GM18519 (cell line): ENCODE results near the gene TSPEAR.
"Not testable (repeated sequence)": the region's sequence is repeated elsewhere in the genome, so short reads cannot be mapped to it uniquely, and the experiment has no call there.

Source experiments
- ATAC-seq: cut with Tn5 transposase; IDR thresholded peaks from one replicate; pipeline ENCODE4 v1.9.1; 2021; ENCODE audit warnings: mild to moderate bottlenecking, moderate library complexity; ENCODE audit not compliant: unreplicated experiment, low FRiP score

The TSPEAR gene

DNA sequence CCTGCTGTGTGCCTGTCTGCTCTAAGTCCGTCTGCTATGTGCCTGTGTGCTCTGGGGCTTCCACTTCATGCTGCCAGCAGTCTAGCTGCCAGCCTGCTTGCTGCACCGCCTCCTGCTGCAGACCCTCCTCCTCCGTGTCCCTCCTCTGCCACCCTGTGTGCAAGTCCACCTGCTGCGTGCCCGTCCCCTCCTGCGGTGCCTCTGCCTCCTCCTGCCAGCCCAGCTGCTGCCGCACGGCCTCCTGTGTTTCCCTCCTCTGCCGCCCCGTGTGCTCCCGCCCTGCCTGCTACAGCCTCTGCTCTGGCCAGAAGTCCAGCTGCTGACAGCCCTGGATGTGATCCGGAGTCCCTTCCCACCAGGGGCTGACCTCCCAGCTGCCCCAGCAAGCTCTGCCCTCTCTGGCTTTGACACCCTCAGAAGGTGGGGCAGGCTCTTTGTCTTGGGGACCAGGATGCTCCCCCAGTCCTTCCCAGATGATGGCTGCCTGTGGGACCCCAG lies 73.5 kb downstream of the TSPEAR start:
- not testable (repeated sequence) for ATAC-seq

DNA sequence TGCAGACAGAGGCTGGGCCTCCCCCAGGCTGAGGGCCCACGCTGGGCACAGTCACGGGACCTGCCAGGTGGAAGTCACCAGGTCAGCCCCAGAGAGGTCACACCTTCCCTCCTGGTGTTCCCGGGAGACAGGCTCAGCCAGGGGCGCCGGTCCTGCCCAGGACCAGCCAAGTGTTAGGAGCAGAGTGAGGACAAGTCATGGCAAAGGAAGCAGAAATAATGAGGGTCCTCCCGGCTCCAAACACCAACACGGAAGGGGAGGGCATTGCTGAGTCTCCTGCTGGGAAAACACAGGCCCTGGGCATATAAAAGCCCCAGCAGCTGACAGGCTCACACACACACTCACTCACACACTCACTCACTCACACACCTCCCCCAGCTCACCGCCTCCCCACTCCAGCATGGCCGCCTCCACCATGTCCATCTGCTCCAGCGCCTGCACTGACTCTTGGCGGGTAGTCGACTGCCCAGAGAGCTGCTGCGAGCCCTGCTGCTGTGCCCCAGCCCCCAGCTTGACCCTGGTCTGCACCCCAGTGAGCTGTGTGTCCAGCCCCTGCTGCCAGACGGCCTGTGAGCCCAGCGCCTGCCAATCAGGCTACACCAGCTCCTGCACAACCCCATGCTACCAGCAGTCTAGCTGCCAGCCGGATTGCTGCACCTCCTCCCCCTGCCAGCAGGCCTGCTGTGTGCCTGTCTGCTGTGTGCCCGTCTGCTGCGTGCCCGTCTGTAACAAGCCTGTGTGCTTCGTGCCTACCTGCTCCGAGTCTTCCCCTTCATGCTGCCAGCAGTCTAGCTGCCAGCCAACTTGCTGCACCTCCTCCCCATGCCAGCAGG lies 74.1 kb downstream of the TSPEAR start, which contains the start of gene KRTAP10-10:
Gene KRTAP10-10, plus strand, starts transcription at position 339 of the 833 bp plus-strand sequence. Its CDS starts 62 bp downstream, at position 401.
- no peak for ATAC-seq

DNA sequence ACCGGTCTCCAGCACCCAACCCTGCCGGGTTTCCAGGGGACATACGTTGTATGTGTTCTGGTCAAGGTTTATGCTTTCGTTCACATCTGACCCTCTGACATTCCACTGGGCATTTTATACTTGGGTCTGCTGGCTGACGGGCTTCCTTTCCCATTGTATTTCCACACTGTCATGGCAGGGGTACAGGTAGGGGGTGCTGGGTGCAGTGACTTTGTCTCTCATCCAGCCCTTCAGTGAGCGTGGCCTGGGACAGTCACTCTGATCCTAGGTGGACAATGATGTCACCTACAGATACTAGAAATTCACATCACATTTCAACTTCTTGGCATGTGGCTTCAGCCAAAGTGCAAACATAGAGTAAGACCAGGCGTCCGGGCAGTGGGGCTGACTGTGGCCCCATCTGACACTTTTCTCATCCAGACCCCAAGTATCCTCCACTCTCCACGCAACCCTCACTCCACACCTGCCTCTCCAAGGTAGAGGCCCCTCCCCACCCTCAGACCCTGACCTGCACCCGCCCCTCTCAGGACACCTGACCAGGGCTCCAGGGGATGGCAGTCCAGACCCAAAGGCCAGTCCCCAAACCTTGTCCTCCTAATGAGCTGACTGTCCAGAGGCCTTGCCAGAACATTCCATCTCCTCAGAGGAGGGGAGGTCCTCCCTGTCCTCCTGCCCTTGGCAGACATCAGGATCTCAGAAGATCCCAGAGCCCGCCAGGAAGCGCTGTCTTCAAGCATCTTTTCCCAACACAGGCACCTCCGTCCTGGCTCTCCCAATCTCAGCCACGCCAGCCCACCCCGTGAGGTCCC lies 75.0 kb downstream of the TSPEAR start:
- ATAC-seq = no peak

DNA sequence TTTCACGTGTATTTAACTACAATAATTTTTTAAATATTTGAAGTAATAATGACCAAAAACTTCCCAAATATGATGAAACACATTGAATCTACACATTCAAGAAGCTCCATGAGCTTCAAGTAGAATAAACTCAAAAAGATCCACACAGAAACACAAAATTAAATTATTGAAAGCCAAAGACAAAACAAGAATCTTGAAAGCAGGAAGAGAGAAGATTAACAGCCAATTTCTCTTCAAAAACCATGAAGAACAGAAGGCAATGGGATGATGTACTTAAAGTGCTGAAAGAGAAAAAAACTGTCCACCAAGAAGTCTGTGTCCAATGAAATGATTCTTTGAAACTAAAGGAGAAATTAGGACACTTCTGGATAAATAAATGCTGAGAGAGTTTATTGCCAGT lies 79.3 kb downstream of the TSPEAR start:
- ATAC-seq = no peak

DNA sequence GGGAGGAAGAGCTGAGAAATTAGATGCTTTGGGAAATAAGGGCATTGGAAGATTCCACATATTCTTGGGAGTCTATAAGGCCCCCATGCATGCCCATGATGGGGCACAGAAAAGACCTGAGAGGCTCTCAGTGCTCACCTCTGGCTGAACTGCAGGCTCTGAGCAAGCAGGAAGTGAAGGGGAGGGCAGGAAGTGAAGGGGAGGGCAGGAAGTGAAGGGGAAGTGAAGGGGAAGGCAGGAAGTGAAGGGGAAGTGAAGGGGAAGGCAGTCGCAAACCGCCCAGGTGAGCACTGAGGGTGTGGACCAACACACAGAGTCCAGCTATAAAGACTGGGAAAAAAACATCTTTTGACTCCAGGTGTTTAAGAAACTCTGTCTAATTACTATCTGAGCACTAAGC lies 80.9 kb downstream of the TSPEAR start:
- no peak for ATAC-seq

DNA sequence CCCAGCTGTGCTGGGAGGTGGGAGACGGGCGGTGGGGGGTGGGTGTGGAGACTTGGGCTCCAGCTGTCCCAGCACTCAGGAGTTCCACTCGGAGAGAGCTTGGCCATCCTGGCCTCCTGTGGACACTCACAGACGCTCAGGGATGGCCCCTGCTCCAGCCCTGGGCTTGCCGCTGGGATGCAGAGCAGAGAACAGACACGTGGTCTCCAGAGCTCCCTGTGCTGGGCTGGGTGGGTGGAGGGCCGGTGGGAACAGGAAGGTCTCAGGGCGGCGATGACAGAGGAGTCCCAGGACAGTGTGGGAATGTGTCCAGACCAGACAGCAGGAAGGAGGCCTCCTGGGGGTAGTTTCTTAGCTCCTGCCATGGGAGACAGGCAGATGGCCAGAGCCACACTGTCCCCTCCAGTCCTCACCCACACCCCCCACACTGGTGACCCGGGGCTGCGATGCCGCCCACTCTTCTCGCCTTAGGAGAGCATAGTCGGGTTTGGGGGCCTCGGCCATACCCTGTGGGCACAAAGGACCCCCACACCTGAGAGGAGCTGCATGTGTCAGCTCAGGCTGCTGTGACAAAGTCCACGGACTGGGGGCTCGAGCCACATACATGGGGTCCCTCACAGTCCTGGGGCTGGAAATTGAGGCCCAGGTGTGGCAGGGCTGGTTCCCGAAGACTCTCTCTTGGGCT lies 82.5 kb downstream of the TSPEAR start:
- ATAC-seq = no peak

DNA sequence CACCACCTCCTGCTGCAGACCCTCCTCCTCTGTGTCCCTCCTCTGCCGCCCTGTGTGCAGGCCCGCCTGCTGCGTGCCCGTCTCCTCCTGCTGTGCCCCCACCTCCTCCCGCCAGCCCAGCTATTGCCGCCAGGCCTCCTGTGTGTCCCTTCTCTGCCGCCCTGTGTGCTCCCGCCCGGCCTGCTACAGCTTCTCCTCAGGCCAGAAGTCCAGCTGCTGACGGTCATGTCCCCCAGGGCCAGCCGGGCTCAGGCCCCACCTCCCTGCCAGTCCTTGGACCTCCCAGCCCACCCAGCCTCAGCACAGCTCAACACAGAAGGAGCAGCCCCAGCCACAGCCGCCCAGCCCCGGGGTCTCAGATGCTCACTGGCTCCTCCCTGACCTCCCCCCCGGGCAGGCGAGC lies 83.5 kb downstream of the TSPEAR start:
- not testable (repeated sequence) for ATAC-seq

DNA sequence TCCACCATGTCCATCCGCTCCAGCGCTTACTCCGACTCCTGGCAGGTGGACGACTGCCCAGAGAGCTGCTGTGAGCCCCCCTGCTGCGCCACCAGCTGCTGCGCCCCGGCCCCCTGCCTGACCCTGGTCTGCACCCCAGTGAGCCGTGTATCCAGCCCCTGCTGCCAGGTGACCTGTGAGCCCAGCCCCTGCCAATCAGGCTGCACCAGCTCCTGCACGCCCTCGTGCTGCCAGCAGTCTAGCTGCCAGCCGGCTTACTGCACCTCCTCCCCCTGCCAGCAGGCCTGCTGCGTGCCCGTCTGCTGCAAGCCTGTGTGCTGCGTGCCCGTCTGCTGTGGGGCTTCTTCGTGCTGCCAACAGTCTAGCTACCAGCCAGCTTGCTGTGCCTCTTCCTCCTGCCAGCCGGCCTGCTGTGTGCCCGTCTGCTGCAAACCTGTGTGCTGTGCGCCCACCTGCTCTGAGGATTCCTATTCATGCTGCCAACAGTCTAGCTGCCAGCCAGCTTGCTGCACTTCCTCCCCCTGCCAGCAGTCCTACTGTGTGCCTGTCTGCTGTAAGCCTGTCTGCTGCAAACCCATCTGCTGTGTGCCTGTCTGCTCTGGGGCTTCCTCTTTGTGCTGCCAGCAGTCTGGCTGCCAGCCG lies 84.1 kb downstream of the TSPEAR start:
- not testable (repeated sequence) for ATAC-seq

DNA sequence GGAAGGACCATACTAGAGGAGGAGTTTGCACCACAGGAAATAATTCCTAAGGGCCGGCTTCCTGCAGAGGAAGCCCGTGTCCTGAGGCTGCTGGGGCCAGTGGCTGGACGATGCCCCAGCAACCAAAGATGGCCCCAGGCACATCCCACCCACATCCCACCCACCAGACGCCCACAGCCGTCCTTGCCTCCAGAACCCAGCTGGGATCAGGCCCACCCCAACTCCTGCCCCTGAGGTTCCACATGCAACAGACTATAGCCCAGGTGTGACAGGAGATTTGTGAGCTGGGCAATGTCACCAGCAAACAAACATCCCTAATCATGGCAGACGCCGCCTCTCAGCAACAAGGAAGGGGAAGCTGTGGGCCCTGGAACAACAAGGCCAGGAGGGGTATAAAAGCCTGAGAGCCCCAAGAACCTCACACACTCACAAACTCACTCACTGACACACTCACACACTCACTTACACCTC lies 84.7 kb downstream of the TSPEAR start, which contains the start of gene KRTAP10-9:
Gene KRTAP10-9, plus strand, starts transcription at position 421 of the 471 bp plus-strand sequence. CDS start 79 bp downstream, outside the sequence.
- ATAC-seq = no peak

DNA sequence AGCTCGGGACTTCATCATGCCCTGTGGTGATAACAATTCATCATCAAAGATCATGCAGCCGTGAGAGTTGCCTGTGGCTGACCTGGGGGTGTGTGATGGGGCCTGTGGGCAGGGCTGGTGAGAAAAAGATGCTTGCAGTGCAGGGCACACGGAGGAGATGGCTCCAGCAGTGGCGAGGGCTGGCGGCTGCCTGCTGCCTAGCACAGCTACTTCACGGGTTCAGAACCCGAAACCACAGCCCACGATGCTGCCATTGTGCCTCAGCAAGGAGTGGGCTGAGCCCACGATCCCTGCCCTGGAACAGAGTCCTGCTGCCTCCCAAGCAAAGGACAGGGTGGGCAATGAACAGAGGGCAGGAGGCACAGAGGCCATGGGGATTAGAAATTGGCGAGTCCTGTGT lies 85.1 kb downstream of the TSPEAR start:
- ATAC-seq = no peak

DNA sequence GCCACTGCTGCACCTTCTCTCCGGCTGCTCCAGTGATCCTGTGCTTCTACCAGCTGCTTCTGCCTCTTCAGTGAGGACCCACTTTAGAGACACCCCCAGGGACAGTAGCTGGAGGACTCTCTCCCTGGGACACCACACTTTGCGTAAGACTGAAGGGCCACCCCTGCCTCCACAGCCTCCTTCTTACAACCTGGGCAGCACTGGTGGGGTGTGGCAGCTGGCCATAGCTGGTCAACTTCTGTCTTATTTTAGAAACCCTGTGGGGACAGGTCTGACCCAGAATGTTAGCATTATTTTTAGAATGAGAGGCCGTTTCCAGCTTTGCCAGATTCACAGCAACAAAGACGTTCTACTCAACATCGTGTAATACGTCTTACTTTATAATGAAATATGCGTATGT lies 85.6 kb downstream of the TSPEAR start:
- no peak for ATAC-seq

DNA sequence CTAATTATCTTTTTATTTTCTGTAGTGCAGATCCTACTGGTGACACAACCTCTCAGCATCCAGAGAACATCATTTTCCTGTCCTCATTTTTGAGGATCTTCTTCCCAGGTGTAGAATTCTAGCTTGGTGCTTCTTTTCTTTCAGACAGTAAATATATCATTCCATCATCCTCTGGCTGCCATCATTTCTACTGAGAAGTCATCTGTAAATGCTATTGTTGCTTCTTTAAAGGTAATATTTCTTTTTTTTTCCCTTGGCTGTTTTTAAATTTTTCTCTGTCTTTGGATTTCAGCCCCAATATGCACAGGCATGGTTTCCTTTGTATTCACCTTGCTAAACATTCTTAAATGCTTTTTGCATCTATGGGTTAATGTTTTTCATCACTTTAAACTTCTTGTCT lies 87.8 kb downstream of the TSPEAR start:
- no peak for ATAC-seq

DNA sequence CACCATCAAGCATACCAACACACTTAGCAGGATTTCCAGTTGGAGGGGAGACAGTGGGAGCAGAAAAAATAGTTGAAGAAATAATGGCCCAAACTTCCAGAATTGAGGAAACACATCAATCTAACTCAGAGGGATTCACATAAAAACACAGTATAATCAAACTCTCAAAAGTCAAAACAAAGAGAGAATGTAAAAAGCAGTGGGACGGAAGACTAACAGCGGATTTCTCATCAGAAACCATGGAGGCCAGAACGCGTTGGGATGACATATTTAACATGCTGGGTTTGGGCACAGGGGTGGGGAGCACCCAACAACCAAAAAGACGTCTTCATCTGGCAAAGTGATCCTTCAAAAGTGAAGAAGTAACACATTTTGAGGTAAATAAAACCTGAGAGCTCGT lies 91.5 kb downstream of the TSPEAR start:
- ATAC-seq = no peak

DNA sequence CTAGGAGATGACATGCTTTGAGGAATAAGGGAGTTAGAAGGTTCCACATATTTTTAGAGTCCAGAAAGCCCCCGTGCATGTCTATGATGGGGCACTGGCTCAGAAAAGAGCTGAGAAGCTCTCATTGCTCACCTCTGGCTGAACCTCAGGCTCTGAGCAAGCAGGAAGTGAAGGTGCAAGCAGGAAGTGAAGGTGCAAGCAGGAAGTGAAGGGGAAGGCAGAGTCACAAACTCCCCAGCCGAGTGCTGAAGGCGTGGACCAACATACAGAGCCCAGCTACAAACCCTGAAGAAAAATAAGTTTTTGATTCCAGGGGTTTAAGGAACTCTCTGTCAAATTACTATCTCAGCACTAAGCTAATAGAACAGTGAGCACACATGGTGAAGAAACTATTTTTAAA lies 92.5 kb downstream of the TSPEAR start:
- no peak for ATAC-seq

DNA sequence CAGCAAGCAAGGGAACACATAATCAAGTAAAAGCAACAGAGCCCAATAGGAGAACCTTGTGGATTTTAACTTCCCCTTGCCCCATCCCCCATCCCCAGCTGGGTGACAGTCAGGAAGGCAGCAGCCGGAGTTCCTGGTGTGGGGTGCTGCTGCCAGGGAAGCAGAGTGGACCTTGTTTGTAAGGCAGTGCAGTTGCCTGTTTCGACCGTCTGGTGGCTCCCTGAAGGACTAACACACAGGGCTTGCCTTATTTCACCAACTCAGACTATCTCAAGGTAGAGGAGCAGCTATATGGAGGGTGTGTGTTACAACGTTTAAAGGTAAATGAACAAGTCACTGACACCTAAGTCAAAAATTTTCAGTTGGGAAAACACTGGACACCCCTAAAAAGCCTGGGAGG lies 92.9 kb downstream of the TSPEAR start:
- ATAC-seq = no peak

DNA sequence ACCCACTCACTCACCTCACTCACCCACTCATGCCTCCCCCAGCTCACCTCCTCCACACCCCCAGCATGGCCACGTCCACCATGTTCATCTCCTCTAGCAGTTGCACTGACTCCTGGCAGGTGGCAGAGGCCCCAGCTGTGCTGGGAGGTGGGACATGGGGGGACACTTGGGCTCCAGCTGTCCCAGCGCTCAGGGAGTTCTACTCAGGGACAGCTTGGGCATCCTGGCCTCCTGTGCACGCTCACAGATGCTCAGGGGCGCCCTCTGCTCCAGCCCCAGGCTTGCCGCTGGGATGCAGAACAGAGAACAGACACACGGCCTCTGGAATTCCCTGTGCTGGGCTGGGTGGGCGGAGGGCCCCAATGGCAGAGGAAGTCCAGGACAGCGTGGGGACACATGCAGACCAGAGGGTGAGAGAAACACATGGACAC lies 94.3 kb downstream of the TSPEAR start:
- no peak for ATAC-seq

DNA sequence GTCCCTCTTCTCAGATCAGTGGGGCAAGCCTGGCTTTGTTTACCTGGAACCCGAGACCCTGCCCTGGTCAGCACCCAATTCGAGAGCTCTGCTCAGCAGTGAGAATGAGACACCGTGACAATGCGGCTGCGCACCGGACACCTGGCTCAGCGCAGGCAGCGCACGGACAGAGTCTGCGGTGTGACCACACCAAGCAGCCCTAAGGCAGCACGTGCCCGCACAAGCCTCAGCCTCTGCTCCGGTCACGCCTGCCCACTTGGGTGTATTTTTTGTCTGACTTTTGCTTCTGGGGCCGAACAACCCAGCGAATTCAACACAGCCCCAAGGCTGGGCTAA lies 94.8 kb downstream of the TSPEAR start:
- ATAC-seq = no peak

DNA sequence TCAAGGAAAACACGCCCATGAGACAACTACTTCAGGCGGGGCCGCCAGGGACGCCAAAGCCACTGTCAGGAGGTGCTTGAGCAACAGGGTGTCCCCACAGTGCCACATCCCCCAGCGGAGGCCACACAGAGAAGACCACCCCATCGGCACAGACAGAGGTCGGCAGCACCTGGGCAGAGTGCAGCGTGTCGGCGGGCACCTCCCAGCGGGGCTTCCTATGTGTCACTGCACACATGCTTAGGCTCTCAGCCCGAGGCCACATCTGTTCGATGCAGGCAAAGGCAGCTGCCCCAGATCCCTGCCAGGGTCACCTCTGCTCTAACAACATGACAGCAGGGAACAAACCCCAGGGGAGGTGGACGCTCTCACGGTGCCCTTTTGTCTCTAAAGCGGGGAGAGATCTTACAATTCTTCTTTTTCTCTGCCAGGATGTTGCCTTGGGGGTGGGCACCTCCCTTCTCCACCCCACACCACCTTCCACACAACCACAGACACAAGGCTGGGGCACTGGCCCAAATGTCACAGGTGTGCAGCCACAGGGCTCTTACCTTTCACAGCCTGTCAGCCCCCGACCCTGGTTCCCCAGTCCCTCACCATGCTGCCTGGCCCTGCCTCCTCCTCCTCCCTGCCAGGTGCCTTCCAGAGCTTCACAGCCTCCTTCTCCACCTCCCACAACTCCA lies 95.3 kb downstream of the TSPEAR start:
- no peak for ATAC-seq

DNA sequence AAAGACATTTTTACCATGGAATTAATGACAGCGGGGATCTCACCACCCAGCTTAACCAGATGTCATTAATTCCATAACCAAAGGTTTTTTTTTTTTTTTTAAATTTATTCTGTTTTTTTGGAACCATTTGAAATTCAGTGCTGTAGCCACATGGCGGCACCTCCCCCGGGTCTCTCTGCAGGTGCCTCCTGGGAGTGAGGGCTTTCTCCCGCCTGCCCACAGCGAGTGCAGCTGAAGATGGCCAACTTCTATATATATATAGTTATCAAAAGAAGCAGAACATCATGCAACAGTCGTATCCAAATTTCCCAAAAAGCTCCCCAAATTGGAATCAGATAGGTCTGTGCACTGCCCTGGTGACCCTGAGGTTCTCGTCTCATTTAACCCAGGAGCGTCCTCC lies 95.9 kb downstream of the TSPEAR start:
- no peak for ATAC-seq

DNA sequence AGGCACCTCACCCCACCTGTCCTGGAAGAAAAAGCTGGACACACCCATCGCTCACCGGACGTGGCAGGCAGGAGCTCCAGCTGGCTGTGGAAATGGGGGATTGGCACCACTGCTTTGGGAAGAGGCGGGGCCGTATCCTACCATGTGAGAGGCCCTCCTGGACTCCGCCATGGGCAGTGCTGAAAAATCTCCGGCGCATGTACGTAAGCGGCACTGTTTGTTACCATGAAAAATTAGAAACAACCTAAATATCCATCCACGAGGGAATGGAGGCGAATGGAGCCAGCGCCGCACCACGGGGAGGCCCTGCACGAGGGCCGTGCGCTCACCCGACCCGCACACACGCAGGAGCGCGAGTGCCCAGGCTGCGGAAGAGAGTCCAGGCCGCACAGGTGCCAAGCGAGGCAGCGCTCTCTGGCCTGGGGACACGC lies 96.4 kb downstream of the TSPEAR start:
- no peak for ATAC-seq
